SW480 (cell line): Measurements from ENCODE around the gene CHDH.

ENCODE experiments used
- DNase-seq: peaks from one replicate; pipeline ENCODE4 v3.0.0-alpha.2; 2016; ENCODE audit warnings: low spot score

CHDH gene

DNA sequence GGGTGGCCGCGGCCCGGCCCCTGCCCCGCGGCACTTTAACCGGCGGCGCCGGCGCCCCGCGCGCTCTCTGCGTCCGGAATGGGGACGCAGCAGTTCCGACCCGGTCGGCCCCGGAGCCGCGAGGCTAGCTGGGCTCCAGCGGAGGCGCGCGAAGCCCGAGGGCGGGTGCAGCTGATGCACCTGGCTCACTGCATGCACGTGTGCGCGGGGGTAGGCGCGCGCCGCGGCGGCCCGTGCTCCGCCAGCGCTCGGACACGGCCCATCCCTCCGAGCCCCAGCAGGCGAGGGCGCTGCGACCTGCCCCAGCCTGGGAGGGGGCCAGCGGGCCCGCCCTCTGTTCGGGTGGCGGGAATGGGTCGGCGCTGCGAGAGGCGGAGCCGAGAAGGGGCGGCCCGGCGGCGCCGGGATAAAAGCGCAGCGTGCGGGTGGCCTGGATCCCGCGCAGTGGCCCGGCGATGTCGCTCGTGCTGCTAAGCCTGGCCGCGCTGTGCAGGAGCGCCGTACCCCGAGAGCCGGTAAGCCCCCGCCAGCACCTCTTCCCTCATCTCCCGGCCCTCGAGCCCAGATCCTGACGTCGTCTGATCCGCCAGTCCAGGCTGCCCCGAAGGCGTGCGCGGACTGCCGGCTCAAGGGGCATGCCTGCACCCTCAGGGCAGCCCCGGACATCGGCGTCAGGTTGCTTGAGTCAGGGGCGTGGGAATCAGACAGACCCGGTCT, at the start of gene CHDH, which contains the start of gene IL17RB:
Gene CHDH, minus strand, starts transcription at position 286 of the 717 bp plus-strand sequence. CDS start 22,411 bp downstream, outside the sequence.
Gene IL17RB, plus strand, starts transcription at position 435 of the 717 bp plus-strand sequence. Its CDS starts 21 bp downstream, at position 456.
- DNase-seq, result peak; percentile 73

DNA sequence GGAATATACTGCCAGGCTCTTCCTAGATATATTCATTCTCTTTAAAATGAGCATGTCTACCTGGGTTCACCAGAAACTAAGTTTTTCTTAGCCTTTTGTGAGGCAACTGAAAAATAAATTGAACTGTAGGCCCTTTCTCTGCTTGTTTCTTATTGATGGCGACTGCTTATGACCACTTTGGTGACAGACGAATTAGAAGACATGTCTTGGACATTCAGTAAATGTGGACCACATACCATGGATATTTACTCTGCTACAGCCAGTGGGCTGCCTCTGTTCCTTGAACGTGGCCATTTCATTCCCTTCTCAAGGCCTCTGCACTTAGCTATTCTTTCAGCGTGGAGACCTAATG, 46.0 kb upstream of the CHDH start:
- DNase-seq, result no peak

DNA sequence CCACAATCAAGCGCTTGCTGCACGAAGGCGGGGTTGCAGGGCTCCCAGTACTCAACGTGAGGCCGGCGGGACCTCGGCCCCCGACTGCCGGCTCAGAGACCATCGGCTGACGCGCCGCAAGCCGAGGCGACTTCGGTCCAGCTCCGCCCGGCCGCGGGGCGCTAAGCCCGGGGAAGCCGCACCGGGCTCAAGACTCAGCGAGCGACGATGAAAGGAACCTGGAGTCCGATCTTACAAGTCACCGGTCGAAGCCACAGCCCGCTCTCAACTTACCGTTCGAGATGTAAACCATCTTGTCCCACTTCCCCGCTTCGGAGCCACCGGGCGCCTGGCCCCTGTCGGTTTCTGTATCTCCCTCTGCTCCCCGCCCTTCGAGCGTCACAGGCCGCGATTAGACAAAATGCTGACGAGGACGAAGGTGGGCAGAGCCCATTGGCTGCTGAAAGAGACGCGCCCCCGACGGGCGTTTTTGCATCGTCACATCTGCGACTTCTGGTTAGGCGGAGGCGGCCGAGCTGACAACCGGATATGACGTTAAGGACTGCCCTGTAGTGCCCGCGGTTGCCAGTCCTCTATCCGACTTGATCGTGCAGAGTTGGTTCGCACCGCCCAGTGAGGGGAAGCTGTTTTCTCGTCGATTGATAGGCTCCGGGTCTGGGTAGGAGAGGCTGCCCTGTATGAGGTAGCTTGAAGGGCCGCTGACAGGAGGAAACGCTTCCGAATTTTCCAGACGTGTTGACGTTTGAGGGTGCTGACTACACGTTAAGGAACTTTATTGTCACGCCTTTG, 45.5 kb upstream of the CHDH start, which contains the start of gene SELENOK:
Gene SELENOK, minus strand, starts transcription at position 363 of the 789 bp plus-strand sequence.
- peak; percentile 99 for DNase-seq

DNA sequence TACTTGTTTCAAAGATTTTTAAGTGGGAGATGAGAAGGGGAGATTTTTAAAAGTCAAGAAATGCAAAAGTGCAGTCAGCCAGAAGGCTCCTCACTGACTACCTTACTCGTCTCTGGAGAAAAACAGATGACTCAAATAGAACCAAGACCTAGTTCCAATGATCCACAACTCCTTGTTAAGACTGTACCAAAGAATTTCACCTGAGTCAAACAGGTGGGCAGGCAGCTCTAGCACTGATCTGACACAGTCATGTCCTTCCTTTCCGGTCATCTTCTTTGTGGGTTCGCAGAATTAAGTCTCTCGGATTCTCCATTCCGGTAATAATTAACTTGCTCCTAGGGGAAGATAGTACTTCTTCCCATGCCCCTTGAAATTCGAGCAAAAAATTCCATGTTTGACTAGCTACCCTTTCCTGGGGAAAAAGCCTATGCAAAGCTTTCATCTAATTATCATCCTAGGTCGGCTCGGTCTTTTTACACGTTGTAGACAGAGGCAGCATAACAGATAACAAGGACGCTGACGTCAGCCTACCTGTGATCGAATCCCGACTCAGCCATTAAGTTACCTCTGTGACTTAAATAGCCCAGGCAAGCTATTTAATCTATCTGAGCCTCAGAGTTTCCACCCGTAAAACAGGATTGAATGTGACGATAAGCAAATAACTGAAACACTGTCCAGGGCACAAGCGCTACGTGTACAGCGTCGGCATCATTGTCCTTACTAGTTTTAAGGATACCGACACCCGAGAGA, 44.7 kb upstream of the CHDH start:
- DNase-seq, result peak; percentile 61

DNA sequence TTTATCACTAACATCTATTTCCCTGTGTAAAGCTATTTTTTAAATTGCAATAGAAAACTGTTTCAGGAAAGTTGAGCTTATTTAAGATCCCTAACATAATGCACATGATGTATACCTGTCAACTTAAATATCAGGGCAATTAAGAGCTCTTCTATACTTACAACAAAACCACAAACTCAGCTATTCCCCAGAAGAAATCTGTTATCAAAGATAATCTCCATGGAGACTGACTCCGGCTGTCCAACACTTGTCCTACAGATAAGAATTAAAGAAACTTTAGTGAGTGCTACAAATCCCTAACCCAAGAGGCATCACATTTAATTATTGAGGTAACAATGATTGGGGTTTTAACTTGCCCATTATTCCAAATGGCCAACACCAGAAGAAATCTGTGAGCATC, 42.0 kb upstream of the CHDH start:
- DNase-seq, result no peak

GRCh38 chr3:53887446-53887845, 41.2 kb upstream of the CHDH start:
- DNase-seq, result no peak

DNA sequence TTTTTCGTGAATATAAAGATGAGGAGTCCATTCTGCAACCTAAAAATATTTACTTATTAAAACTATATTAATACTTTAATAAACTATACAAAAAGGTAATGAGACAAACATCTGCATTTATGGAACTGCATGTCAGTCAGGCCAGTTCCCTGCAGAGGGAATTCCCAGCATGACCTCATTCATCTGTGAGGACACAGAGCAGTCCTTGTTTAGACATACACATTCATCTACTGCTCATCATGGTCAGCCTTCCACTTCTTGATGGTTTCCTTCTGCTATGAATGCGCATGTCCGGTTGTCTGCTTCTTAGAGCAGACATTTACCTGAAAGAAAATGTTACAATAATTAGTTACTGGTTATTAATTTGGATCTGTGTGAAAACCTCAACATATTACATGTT, 39.0 kb upstream of the CHDH start:
- DNase-seq, result no peak

DNA sequence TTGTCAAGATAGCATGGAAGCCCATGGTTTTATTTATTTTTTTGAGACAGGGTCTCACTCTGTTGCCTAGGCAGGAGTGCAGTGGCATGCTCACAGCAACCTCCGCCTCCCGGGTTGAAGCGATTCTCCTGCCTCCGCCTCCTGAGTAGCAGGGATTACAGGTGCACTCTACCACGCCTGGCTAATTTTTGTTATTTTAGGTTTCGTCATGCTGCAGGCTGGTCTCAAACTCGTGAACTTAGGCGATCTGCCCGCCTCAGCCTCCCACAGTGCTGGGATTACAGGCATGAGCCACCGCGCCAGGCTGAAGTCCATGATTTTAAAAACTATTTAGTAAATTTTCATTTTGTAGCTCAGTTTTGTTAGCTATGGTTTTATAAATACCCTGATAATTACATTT, 38.4 kb upstream of the CHDH start:
- no peak for DNase-seq

- no peak for DNase-seq
Measured at GRCh38 chr3:53883008-53883407, 36.8 kb upstream of the CHDH start.

GRCh38 chr3:53881691-53882593, 35.7 kb upstream of the CHDH start, which contains the start of gene ACTR8:
Gene ACTR8 (minus strand): TSS chr3:53882152. CDS start chr3:53882101, 51 bp downstream.
- DNase-seq, result peak; percentile 81

DNA sequence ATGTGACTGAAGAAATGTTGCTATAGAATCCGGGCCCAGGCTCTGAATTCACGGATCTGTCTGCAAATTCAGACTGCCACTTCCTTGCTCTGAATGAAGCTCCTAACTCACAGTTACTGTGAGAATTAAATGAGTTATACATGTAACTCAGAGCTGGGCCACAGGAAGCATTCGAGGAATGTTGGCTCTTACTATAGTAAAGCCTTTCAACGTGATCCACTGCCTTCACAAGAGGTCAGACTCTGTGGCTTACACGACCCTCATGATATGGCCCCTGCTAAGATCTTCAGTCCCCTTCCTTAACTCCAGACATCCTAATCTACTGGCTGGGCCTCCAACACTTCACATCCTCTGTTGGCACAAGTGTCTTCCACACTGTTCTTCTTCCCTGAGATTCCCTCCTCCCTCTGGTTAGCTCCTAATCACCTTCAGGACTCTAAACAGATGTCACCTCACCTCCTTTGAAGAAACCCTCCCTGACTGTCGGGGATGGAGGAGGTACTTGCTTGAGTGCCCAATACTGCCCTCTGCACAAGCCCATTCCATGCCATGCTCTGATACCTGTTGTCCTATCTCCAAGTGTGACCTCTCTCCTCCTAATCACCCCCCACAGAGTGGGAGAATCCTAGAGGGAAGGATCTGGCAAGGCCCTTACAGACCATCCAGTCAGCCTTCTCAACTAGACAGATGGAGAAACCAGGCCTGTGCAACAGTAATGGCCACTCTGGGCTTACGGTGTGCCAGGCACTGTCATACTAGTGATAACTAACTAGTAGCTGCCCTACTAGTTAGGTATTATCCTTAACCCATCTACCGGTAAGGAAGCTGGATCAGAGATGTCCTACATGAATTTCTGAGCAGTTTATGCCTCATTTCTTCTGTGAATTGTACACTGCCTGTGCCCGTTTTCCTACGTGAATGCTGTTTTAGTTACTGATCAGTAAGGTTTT, 34.5 kb upstream of the CHDH start:
- DNase-seq, result no peak

DNA sequence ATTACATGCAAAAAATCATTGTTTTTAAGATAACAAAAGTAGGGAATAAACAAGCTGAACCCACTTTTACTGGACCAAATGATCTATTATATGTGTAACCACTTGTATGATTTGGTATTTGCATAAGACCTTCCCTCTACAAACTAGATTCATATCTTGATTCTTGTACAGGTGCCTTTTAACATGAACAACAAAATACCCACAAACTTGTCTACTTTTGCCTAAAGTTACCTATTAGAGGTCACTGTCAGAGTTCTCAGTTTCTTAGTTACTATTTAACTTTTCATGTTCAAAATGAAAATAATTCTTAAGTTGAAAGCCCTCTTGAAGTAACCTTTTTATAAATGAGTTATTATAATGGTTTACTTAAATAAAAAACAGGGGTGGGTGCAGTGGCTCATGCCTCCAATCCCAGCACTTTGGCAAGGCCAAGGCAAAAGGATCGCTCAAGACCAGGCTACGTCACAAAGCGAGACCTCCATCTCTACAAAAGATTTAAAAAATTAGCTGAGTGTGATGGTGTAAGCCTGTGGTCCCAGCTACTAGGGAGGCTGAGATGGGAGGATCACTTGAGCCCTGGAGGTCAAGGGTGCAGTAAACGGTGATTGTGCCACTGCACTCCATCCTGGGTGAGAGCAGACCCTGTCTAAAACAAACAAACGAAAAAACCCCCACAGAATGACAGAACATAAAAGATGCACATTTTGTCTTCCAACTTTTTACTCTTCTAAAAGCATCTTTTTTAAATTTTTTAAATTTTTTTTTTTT, 19.7 kb upstream of the CHDH start:
- DNase-seq, result no peak

- no peak for DNase-seq
Measured at GRCh38 chr3:53863145-53863544, 16.9 kb upstream of the CHDH start.

- DNase-seq, result no peak
Measured at GRCh38 chr3:53862241-53862640, 16.0 kb upstream of the CHDH start.

- DNase-seq, result no peak
Measured at GRCh38 chr3:53860196-53860595, 14.0 kb upstream of the CHDH start.

DNA sequence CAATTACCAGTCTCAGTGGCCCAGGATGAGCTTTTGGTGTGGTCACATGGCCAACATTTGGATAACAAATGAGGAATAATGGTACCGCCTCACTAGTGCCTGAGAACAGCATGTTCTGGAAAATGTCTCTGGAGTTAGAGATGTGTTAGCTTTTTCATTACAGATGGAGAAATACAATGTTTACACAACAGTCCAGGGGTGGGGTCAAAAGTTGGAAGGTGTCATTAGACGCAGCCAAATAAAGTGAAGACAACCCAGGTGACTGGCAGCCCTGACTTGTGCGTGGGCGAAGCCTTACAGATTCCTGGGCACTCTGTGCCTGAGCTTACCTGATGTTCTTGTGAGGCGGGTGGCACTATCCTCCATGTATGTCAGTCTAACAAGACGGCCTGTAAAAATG, 13.0 kb upstream of the CHDH start:
- no peak for DNase-seq

DNA sequence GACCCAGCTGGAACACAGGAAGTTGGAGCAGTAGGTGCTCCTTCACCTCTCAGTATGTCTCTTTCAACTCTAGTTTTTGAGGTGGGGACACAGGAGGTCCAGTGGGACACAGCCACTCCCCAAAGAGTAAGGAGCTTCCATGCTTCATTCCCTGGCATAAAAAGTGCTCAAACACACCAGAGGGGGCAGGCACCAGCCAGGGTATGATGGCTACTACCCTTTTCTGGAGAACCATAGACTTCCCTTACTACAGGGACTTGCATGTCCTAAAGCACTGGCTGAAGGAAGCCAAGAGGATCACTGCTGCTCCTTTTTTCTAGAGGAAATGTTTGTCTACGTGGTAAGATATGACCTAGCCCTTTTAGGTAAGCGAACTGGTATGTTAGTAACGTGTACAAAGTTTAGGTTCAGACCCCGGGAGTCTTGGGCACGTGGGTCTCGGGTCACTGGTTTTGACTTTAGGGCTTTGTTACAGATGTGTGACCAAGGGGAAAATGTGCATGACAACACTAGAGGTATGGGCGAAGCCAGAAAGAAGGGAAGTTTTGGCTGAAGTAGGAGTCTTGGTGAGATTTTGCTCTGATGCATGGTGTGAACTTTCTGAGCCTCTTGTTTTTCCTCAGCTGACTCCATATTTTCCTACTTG, 12.0 kb upstream of the CHDH start:
- no peak for DNase-seq

DNA sequence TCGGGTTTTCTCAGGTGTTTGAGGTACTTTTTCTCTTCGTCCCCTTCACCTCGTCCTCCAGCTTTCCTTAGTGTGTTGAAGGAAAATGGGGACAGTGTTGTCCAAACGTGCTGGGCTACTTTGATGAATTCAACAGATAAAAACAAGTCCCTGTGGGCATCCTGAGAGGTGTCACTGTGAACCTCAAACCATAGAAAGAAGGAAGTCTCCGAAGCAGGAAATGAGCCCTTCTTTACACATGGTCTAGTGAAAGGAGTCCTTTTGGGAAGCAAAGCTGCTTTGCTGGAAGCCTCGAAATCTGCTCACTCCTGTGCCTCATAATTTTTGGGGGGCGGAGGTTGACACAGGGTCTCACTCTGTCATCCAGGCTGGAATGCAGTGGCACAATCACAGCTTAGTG, 10.7 kb upstream of the CHDH start:
- no peak for DNase-seq

DNA sequence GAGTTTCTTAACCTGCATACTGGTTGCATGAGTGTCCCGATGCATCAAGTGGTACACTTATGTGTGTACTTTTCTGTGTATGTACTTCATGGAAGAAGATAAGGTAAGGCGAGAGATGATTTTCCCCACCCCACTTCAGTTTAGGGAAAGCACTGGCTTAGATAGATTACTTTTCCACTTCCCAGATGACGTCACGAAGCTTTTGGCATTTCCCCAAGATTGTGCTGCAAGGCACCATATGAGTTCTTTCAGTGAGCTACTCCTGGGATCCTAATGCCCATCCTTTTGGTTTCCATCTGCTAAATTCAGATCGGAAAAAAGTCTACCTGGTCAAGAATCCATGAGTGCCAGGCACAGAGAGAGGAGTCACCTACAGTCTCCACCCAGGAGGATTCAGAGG, 4.7 kb upstream of the CHDH start:
- DNase-seq, result no peak
